ENCODE measurements around the gene TMEM43. TPM values are rescaled to one million over a fixed set of nuclear protein-coding genes. Genes with fewer than 3 reads are reported as not detected.

The TMEM43 gene
- total RNA-seq, 1 donor, result 120 TPM

GRCh38 chr3:14147066-14147435 is 22.2 kb downstream of the TMEM43 start:
- H3K4me3 ChIP-seq (ENCODE audit: low read depth, low read length), result no peak overlapping the region
- TF ChIP-seq, protein P1, sequence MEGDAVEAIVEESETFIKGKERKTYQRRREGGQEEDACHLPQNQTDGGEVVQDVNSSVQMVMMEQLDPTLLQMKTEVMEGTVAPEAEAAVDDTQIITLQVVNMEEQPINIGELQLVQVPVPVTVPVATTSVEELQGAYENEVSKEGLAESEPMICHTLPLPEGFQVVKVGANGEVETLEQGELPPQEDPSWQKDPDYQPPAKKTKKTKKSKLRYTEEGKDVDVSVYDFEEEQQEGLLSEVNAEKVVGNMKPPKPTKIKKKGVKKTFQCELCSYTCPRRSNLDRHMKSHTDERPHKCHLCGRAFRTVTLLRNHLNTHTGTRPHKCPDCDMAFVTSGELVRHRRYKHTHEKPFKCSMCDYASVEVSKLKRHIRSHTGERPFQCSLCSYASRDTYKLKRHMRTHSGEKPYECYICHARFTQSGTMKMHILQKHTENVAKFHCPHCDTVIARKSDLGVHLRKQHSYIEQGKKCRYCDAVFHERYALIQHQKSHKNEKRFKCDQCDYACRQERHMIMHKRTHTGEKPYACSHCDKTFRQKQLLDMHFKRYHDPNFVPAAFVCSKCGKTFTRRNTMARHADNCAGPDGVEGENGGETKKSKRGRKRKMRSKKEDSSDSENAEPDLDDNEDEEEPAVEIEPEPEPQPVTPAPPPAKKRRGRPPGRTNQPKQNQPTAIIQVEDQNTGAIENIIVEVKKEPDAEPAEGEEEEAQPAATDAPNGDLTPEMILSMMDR (IDR thresholded peaks at IDR 0.05; ENCODE audit: insufficient read depth, low read depth, low read length), result no peak
- no peak for DNase-seq (ENCODE audit: low read depth)

GRCh38 chr3:14147617-14148016 is 22.8 kb downstream of the TMEM43 start:
- no peak for DNase-seq (ENCODE audit: low read depth)
- TF ChIP-seq, protein P1 (IDR thresholded peaks at IDR 0.05; ENCODE audit: insufficient read depth, low read depth, low read length), result no peak

GRCh38 chr3:14148041-14148985 is 23.5 kb downstream of the TMEM43 start:
- TF ChIP-seq, protein P1 (IDR thresholded peaks at IDR 0.05; ENCODE audit: insufficient read depth, low read depth, low read length), result peak; percentile 5
- no peak for DNase-seq (ENCODE audit: low read depth)

More at GRCh38 chr3:14147617-14148016, 22.8 kb downstream of the TMEM43 start:
- H3K4me3 ChIP-seq (ENCODE audit: low read depth, low read length), result no peak overlapping the region

DNA sequence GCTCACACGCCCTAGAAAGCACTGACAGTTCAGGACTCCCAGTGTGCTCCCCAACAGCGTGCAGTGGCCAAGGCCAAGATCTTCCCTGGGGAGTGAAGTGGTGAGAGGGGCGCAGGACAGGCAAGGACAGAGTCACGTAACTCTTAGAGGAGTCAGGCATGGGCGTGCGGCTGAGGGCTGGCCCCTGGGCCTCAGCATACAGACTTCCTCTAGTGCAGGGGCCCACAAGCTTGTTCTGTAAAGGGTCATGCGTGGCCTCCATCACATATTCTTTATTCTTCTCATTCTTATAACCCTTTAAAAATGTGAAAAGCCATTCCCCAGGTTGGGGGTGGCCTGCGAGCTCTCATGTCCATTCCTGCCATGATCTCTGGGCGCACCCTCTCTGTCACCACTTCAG is 25.2 kb downstream of the TMEM43 start:
- no peak overlapping the region for H3K4me3 ChIP-seq (ENCODE audit: low read depth, low read length)
- TF ChIP-seq, protein P1 (IDR thresholded peaks at IDR 0.05; ENCODE audit: insufficient read depth, low read depth, low read length), result no peak
- DNase-seq (ENCODE audit: low read depth), result no peak

More at GRCh38 chr3:14148041-14148985, 23.5 kb downstream of the TMEM43 start:
- H3K4me3 ChIP-seq (ENCODE audit: low read depth, low read length), result no peak overlapping the region

GRCh38 chr3:14150491-14151230 is 25.8 kb downstream of the TMEM43 start:
- no peak for DNase-seq (ENCODE audit: low read depth)
- H3K4me3 ChIP-seq (ENCODE audit: low read depth, low read length), result no peak overlapping the region
- TF ChIP-seq, protein P1 (IDR thresholded peaks at IDR 0.05; ENCODE audit: insufficient read depth, low read depth, low read length), result no peak

GRCh38 chr3:14151471-14152083 is 26.7 kb downstream of the TMEM43 start:
- no peak overlapping the region for H3K4me3 ChIP-seq (ENCODE audit: low read depth, low read length)
- TF ChIP-seq, protein P1 (IDR thresholded peaks at IDR 0.05; ENCODE audit: insufficient read depth, low read depth, low read length), result no peak
- DNase-seq (ENCODE audit: low read depth), result no peak
